ENCODE data around the gene SPINDOC. TPM values are rescaled to one million over a fixed set of nuclear protein-coding genes. Genes with fewer than 3 reads are reported as not detected.

The SPINDOC gene
- total RNA-seq, 1 experiment from 2014 or later = 121 TPM

DNA sequence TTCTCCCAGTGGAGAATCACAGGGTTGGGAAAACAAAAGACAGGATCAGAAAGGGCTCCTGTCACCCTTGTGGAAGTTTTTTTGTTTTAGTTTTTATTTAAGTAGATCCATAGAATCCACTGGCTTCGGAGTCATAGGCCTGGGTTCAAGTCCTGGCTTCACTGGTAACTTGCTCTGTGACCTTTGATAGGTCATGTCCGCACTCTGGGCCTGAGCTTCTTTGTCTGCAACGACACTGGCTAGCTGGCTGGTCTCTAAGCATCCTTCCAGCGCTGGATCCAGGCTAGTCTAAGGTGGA is 46.0 kb upstream of the SPINDOC start:
- Histone ChIP-seq H2BK20ac (ENCODE audit: low read depth, low read length, poor library complexity, severe bottlenecking) (no peak overlapping the region), H3K9ac (ENCODE audit: extremely low read depth, insufficient read length, low read length) (no peak overlapping the region), H3K4me2 (ENCODE audit: insufficient read depth, insufficient read length, low read length) (peak overlapping the region; percentile 78), H3K79me2 (ENCODE audit: insufficient read depth, low read length) (peaks cover 3% of the 10 kb centered on the region; the same call in 1 of the 2 replicates), H2BK12ac (ENCODE audit: insufficient read length, low read depth, low read length) (no peak overlapping the region), H3K56ac (ENCODE audit: insufficient read length, low read depth, low read length) (no peak overlapping the region), H3K27ac (ENCODE audit: insufficient read length, low read depth, low read length) (no peak overlapping the region), H3K27me3 (ENCODE audit: insufficient read depth, low read length) (peaks cover 7% of the 10 kb centered on the region; the same call in 1 of the 2 replicates), H2BK120ac (ENCODE audit: low read depth, low read length, poor library complexity, severe bottlenecking) (no peak overlapping the region), H3K18ac (ENCODE audit: insufficient read length, low read depth, low read length) (no peak overlapping the region), H3K4me1 (ENCODE audit: insufficient read depth, low read length) (peaks cover 3% of the 10 kb centered on the region; the same call in 1 of the 2 replicates), H3K9me3 (ENCODE audit: control insufficient read depth, low read depth, low read length) (no peaks in the 10 kb centered on the region), H3T11ph (ENCODE audit: low read length) (no peak overlapping the region), H3K79me1 (ENCODE audit: insufficient read depth, low read depth, low read length, poor library complexity, severe bottlenecking) (no peaks in the 10 kb centered on the region), H4K5ac (ENCODE audit: insufficient read length, low read depth, low read length) (no peak overlapping the region), H2BK5ac (ENCODE audit: insufficient read length, low read length) (no peak overlapping the region), H2AK5ac (ENCODE audit: insufficient read length, low read length) (no peak overlapping the region), H3K4ac (ENCODE audit: low read depth, low read length) (no peak overlapping the region), H4K20me1 (ENCODE audit: control insufficient read depth, insufficient read depth, insufficient read length) (no peaks in the 10 kb centered on the region), H2AFZ (ENCODE audit: low read length) (no peak overlapping the region), H4K8ac (replicated peaks; ENCODE audit: insufficient read length, low read depth, low read length) (no peak overlapping the region), H2BK15ac (ENCODE audit: low read depth, low read length) (no peak overlapping the region), H3K23ac (ENCODE audit: insufficient read length, low read depth, low read length) (no peak overlapping the region), H3K23me2 (ENCODE audit: insufficient read length, low read depth, low read length, poor library complexity, severe bottlenecking) (peaks cover 19% of the 10 kb centered on the region), H4K91ac (ENCODE audit: insufficient read length, low read depth, low read length) (no peak overlapping the region), H3K14ac (ENCODE audit: insufficient read depth, low read length) (no peak overlapping the region)
- H3K4me1 Mint-ChIP-seq = peaks cover 37 to 41% of the 10 kb centered on the region in 2 experiments
- no peaks in the 10 kb centered on the region for H3K9me3 Mint-ChIP-seq
- TF ChIP-seq, protein P1, sequence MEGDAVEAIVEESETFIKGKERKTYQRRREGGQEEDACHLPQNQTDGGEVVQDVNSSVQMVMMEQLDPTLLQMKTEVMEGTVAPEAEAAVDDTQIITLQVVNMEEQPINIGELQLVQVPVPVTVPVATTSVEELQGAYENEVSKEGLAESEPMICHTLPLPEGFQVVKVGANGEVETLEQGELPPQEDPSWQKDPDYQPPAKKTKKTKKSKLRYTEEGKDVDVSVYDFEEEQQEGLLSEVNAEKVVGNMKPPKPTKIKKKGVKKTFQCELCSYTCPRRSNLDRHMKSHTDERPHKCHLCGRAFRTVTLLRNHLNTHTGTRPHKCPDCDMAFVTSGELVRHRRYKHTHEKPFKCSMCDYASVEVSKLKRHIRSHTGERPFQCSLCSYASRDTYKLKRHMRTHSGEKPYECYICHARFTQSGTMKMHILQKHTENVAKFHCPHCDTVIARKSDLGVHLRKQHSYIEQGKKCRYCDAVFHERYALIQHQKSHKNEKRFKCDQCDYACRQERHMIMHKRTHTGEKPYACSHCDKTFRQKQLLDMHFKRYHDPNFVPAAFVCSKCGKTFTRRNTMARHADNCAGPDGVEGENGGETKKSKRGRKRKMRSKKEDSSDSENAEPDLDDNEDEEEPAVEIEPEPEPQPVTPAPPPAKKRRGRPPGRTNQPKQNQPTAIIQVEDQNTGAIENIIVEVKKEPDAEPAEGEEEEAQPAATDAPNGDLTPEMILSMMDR (conservative IDR thresholded peaks at IDR 0.05) = no peak
- peaks cover 18% of the 10 kb centered on the region for H3K27me3 Mint-ChIP-seq (ENCODE audit: low read depth)
- H3K4me3 Mint-ChIP-seq = peak overlapping the region; percentile 90 to 94
- no CpG with 5 or more reads among the region's 4 CpGs for WGBS (ENCODE audit: extremely low coverage, insufficient read length, low lambda C conversion rate)
- peaks cover 0 to 17% (median 4%) of the 10 kb centered on the region in 3 experiments; a peak in 3 of 7 replicates for H3K36me3 Mint-ChIP-seq (ENCODE audit: insufficient read depth in 1 of 3, low read depth in 3 of 3)
- peak overlapping the region in 2 of 3 experiments; percentile 94 to 97; a peak in 3 of 7 replicates for H3K27ac Mint-ChIP-seq
- DNase-seq = no peak

Data from H9 (cell line).